ENCODE measurements around the gene PPIE. TPM values are rescaled to one million over a fixed set of nuclear protein-coding genes. Genes with fewer than 3 reads are reported as not detected.

Gene PPIE
- total and polyA plus RNA-seq, 2 of the 4 experiments (the other 2 are of a cell fraction) = 40.9 to 68.1 TPM

DNA sequence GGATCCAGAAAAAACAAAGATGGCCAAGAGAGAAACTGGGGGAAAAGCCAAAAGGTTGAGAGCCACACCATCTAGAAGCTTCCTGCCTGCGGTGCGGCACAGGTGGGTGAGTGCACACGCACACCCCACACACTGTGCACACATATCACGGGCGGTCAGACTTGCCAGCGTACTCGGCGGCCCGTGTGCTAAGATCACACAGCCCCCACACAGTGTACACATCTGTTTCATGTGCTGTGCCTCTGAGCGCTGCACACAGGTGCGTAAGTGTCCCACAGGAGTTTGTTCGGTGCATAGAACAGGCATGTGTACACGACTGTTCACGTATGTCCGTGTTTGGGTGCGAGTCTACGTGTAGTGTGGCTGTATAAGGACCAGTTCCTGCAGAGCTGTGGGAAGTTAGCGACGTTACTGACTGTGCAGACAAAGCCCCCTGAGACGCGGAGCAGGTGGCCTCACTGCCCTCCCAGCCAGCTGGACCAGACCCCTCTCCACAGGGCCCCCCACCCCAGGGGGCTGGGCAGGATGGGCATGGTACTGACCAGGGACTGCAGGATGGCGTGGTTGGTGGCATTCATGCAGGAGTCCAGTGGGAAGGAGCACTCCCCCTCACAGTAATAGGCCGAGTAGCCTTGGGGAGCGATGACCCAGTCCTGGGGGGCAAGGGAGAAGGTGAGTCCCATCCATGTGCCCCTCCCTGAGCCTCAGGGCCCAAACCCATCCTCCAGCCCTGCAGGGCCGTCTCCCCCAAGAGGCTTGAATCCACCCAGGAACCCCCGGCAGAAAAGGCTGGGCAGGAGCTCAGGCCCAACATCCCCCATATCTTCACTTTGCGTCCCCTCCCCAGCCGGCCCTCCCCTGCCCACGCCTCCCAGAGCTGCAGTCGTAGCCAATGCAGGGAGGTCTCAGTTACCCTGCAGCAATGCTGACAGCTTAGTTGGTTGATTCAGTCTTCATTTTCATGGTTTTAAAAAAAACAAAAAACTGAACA lies 24.2 kb downstream of the PPIE start:
- in situ Hi-C loops (cut with MboI; ENCODE audit: low sequenced_read_pairs) (no loop called here), intact Hi-C loops (cut with micrococcal nuclease) (loop anchor here (5.0 kb wide), 1 partner anchor 241 kb away; no protein-coding TSS in a partner anchor), dilution Hi-C loops (cut with HindIII; ENCODE audit: low sequenced_read_pairs, unreplicated experiment) (no loop called here)
- Histone ChIP-seq H2BK20ac (ENCODE audit: low read depth, low read length) (no peak overlapping the region), H3K18ac (ENCODE audit: low read depth, low read length) (no peak overlapping the region), H2BK120ac (ENCODE audit: low read depth, low read length) (no peak overlapping the region), H3K4ac (ENCODE audit: low read depth, low read length) (no peak overlapping the region), H2AFZ (replicated peaks; ENCODE audit: low read length, poor library complexity) (no peak overlapping the region), H3K14ac (replicated peaks; ENCODE audit: low read depth, low read length) (no peak overlapping the region), H3K27me3 (ENCODE audit: control insufficient read depth, insufficient read depth, low read length) (no peaks in the 10 kb centered on the region), H3K27ac (ENCODE audit: insufficient read depth, low read length) (no peak overlapping the region), H3K4me2 (ENCODE audit: low read depth, low read length) (no peak overlapping the region), H4K91ac (ENCODE audit: insufficient read depth, low read depth, low read length) (no peak overlapping the region), H2BK15ac (ENCODE audit: low read depth, low read length) (no peak overlapping the region), H4K5ac (ENCODE audit: low read depth, low read length) (no peak overlapping the region), H3K4me1 (ENCODE audit: control insufficient read depth, insufficient read depth, low read length) (no peaks in the 10 kb centered on the region), H3K9me3 (ENCODE audit: control insufficient read depth, insufficient read depth, low read length) (no peaks in the 10 kb centered on the region), H2AK5ac (ENCODE audit: low read depth, low read length) (no peak overlapping the region), H2AK9ac (replicated peaks; ENCODE audit: low read depth, low read length, poor library complexity) (no peak overlapping the region), H4K8ac (ENCODE audit: low read depth in 2 of 2, low read length in 2 of 2) (no peak overlapping the region), H2BK5ac (ENCODE audit: low read depth, low read length, poor library complexity, severe bottlenecking) (no peak overlapping the region), H3K79me1 (ENCODE audit: low read depth in 1 of 2, low read length in 2 of 2) (no peaks in the 10 kb centered on the region), H3K9me1 (ENCODE audit: insufficient read depth, low read length) (0 out of 2 replicates have a peak, but pooled peaks cover 5% of the 10 kb centered on the region), H3K4me3 (ENCODE audit: insufficient read depth, low read depth, low read length) (no peak overlapping the region), H4K20me1 (ENCODE audit: insufficient read depth, low read length) (no peaks in the 10 kb centered on the region), H3K56ac (ENCODE audit: extremely low read depth, insufficient read depth, low read length) (no peak overlapping the region), H3K36me3 (ENCODE audit: control insufficient read depth, insufficient read depth, low read length) (peaks cover 4% of the 10 kb centered on the region; the same call in 1 of the 2 replicates), H3K9ac (ENCODE audit: low read depth, low read length) (no peak overlapping the region), H3K23ac (ENCODE audit: low read depth, low read length) (no peak overlapping the region)
- CTCF ChIA-PET = no interaction called here
- ATAC-seq (ENCODE audit: low read depth) = no peak
- 95% methylated on average over 11 of the region's 30 CpGs; no CpG with 5 or more reads in 1 of the 2 experiments for WGBS, 2 experiments (ENCODE audit: extremely low coverage in 2 of 2, insufficient read length in 1 of 2)
- no peak for DNase-seq
- no TSS peak for BruUV-seq (replicated peaks)
- TF ChIP-seq BHLHE40 (IDR thresholded peaks at IDR 0.05; ENCODE audit: low read depth, low read length) = no peak
- TF ChIP-seq RAD21 (IDR thresholded peaks at IDR 0.05; ENCODE audit: low read length) = no peak
- TF ChIP-seq POLR2A (IDR thresholded peaks at IDR 0.05; ENCODE audit: low read depth, low read length) = no peak
- no peak for TF ChIP-seq MAFK (IDR thresholded peaks at IDR 0.05; ENCODE audit: low read depth, low read length)
- TF ChIP-seq RCOR1 (IDR thresholded peaks at IDR 0.05; ENCODE audit: insufficient replicate concordance, low read length) = no peak
- no peak for TF ChIP-seq MAZ (IDR thresholded peaks at IDR 0.05; ENCODE audit: borderline replicate concordance, low read depth, low read length)
- TF ChIP-seq MXI1 (IDR thresholded peaks at IDR 0.05; ENCODE audit: borderline replicate concordance, low read depth, low read length) = no peak
- TF ChIP-seq NFE2L2 (IDR thresholded peaks at IDR 0.05; ENCODE audit: low read depth, low read length) = no peak
- no peak for TF ChIP-seq CEBPB (IDR thresholded peaks at IDR 0.05; ENCODE audit: low read depth, low read length)
- TF ChIP-seq, protein P1, sequence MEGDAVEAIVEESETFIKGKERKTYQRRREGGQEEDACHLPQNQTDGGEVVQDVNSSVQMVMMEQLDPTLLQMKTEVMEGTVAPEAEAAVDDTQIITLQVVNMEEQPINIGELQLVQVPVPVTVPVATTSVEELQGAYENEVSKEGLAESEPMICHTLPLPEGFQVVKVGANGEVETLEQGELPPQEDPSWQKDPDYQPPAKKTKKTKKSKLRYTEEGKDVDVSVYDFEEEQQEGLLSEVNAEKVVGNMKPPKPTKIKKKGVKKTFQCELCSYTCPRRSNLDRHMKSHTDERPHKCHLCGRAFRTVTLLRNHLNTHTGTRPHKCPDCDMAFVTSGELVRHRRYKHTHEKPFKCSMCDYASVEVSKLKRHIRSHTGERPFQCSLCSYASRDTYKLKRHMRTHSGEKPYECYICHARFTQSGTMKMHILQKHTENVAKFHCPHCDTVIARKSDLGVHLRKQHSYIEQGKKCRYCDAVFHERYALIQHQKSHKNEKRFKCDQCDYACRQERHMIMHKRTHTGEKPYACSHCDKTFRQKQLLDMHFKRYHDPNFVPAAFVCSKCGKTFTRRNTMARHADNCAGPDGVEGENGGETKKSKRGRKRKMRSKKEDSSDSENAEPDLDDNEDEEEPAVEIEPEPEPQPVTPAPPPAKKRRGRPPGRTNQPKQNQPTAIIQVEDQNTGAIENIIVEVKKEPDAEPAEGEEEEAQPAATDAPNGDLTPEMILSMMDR (conservative IDR thresholded peaks at IDR 0.05; ENCODE audit: low read depth, low read length) = no peak
- POLR2A ChIA-PET (ENCODE audit: unreplicated experiment) = no interaction called here

Measured in IMR-90 (cell line).